GM19397 (cell line): Measurements from ENCODE around the gene TLR4.

Experiments used
- ATAC-seq: cut with Tn5 transposase; IDR thresholded peaks from one replicate; pipeline ENCODE4 v1.9.1; 2021; ENCODE audit warnings: mild to moderate bottlenecking, moderate library complexity; ENCODE audit not compliant: unreplicated experiment

Gene TLR4

GRCh38 chr9:117742131-117742530 lies 37.9 kb downstream of the TLR4 start:
- no peak for ATAC-seq

- ATAC-seq = no peak
Measured at GRCh38 chr9:117744369-117744768, 40.2 kb downstream of the TLR4 start.

GRCh38 chr9:117744856-117745389 lies 40.7 kb downstream of the TLR4 start:
- no peak for ATAC-seq

GRCh38 chr9:117745598-117745997 lies 41.4 kb downstream of the TLR4 start:
- no peak for ATAC-seq

- no peak for ATAC-seq
Measured at GRCh38 chr9:117746263-117746662, 42.1 kb downstream of the TLR4 start.

GRCh38 chr9:117747386-117747970 lies 43.3 kb downstream of the TLR4 start:
- no peak for ATAC-seq

- no peak for ATAC-seq
Measured at GRCh38 chr9:117750401-117750800, 46.2 kb downstream of the TLR4 start.

- no peak for ATAC-seq
Measured at GRCh38 chr9:117752894-117753293, 48.7 kb downstream of the TLR4 start.

GRCh38 chr9:117757561-117758190 lies 53.5 kb downstream of the TLR4 start:
- no peak for ATAC-seq

GRCh38 chr9:117763314-117763713 lies 59.1 kb downstream of the TLR4 start:
- no peak for ATAC-seq

GRCh38 chr9:117768750-117769395 lies 64.7 kb downstream of the TLR4 start:
- ATAC-seq = no peak

- ATAC-seq = no peak
Measured at GRCh38 chr9:117771136-117771535, 66.9 kb downstream of the TLR4 start.

- no peak for ATAC-seq
Measured at GRCh38 chr9:117772960-117773359, 68.8 kb downstream of the TLR4 start.
